GM12892 (cell line): ENCODE measurements around the gene WDR4.

Source experiments
- POLR2A ChIP-seq: IDR thresholded peaks from 2 replicates; pipeline ENCODE4 v1.6.1; 2011; ENCODE audit warnings: low read depth, low read length, control low read depth
- POLR2AphosphoS5 ChIP-seq: IDR thresholded peaks from 2 replicates; pipeline ENCODE4 v1.6.1; 2011; ENCODE audit warnings: low read depth, low read length, control low read depth
- TAF1 ChIP-seq: IDR thresholded peaks from 2 replicates; pipeline ENCODE4 v1.6.1; 2011; ENCODE audit warnings: low read depth, mild to moderate bottlenecking, control low read depth, low read length, borderline replicate concordance

DNA sequence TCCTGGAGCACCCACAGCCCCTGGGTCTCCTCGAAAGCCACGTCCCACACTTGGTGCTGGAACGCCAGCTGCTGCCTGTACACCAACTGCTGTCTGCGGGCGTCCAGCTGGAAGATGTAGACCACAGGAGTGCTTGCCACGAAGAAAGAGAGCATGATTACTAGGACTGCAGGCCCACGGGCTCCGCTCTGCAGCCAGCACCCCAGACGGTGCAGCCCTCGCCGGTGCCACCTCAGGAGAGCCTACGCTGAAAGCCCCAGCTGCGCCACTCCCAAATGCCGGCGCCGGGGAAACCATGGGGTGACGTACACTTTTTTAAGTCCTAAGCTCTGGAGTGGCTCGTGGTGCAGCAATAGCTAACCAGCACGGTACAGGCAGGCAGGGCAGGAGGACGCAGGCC, 25.7 kb downstream of the WDR4 start:
- TF ChIP-seq POLR2AphosphoS5 (no peak), POLR2A (no peak), TAF1 (no peak)
